H9 (cell line): ENCODE measurements around the gene PJVK. TPM values are rescaled to one million over a fixed set of nuclear protein-coding genes. Genes with fewer than 3 reads are reported as not detected.

ENCODE experiments used
- DNase-seq: peaks from one replicate; pipeline ENCODE4 v3.0.0-alpha.2; 2017
- H2AFZ ChIP-seq: one replicate; pipeline ENCODE4 v1.6.1; 2013; ENCODE audit warnings: mild to moderate bottlenecking, low read length, control low read depth, moderate library complexity
- H2AK5ac ChIP-seq: 2 replicates; pipeline ENCODE4 v1.6.1; 2013; ENCODE audit warnings: low read length, control low read depth, mixed read lengths; ENCODE audit not compliant: insufficient read length
- H2BK120ac ChIP-seq: one replicate; pipeline ENCODE4 v1.6.1; 2013; ENCODE audit warnings: low read depth, mild to moderate bottlenecking, low read length, control low read depth, inconsistent platforms; ENCODE audit not compliant: poor library complexity, severe bottlenecking
- H2BK12ac ChIP-seq: 2 replicates; pipeline ENCODE4 v1.6.1; 2013; ENCODE audit warnings: low read length, control low read depth, mixed read lengths, low read depth; ENCODE audit not compliant: insufficient read length
- H2BK15ac ChIP-seq: 2 replicates; pipeline ENCODE4 v1.6.1; 2013; ENCODE audit warnings: low read depth, low read length, control low read depth
- H2BK20ac ChIP-seq: one replicate; pipeline ENCODE4 v1.6.1; 2013; ENCODE audit warnings: low read depth, mild to moderate bottlenecking, low read length, control low read depth, inconsistent platforms; ENCODE audit not compliant: poor library complexity, severe bottlenecking
- H2BK5ac ChIP-seq: 2 replicates; pipeline ENCODE4 v1.6.1; 2013; ENCODE audit warnings: low read length, control low read depth, mixed read lengths; ENCODE audit not compliant: insufficient read length
- H3K14ac ChIP-seq: 2 replicates; pipeline ENCODE4 v1.6.1; 2013; ENCODE audit warnings: low read length, control low read depth; ENCODE audit not compliant: insufficient read depth
- H3K18ac ChIP-seq: 2 replicates; pipeline ENCODE4 v1.6.1; 2013; ENCODE audit warnings: low read depth, mild to moderate bottlenecking, mixed read lengths, low read length, control low read depth; ENCODE audit not compliant: insufficient read length
- H3K23ac ChIP-seq: 2 replicates; pipeline ENCODE4 v1.6.1; 2013; ENCODE audit warnings: low read length, control low read depth, mixed read lengths, low read depth; ENCODE audit not compliant: insufficient read length
- H3K23me2 ChIP-seq: 2 replicates; pipeline ENCODE4 v1.6.1; 2013; ENCODE audit warnings: low read depth, mild to moderate bottlenecking, mixed read lengths, low read length, control low read depth; ENCODE audit not compliant: insufficient read length, poor library complexity, severe bottlenecking
- H3K27ac ChIP-seq: 2 replicates; pipeline ENCODE4 v1.5.1; 2013; ENCODE audit warnings: low read length, control low read depth, mixed read lengths, low read depth; ENCODE audit not compliant: insufficient read length
- H3K27me3 ChIP-seq: 2 replicates; pipeline ENCODE4 v1.6.1; 2013; ENCODE audit warnings: low read length, control low read depth, inconsistent platforms; ENCODE audit not compliant: insufficient read depth
- H3K4ac ChIP-seq: 2 replicates; pipeline ENCODE4 v1.6.1; 2013; ENCODE audit warnings: low read depth, mild to moderate bottlenecking, control low read depth, inconsistent platforms, low read length, moderate library complexity
- H3K4me1 ChIP-seq: 2 replicates; pipeline ENCODE4 v1.6.1; 2013; ENCODE audit warnings: low read length, control low read depth, inconsistent platforms; ENCODE audit not compliant: insufficient read depth
- H3K4me2 ChIP-seq: 2 replicates; pipeline ENCODE4 v1.6.1; 2013; ENCODE audit warnings: low read length, control low read depth, mixed read lengths; ENCODE audit not compliant: insufficient read length, insufficient read depth
- H3K56ac ChIP-seq: 2 replicates; pipeline ENCODE4 v1.6.1; 2013; ENCODE audit warnings: low read depth, mild to moderate bottlenecking, mixed read lengths, low read length, control low read depth; ENCODE audit not compliant: insufficient read length
- H3K79me1 ChIP-seq: 2 replicates; pipeline ENCODE4 v1.6.1; 2013; ENCODE audit warnings: low read depth, mild to moderate bottlenecking, moderate library complexity, low read length, control low read depth, inconsistent platforms; ENCODE audit not compliant: insufficient read depth, poor library complexity, severe bottlenecking
- H3K79me2 ChIP-seq: 2 replicates; pipeline ENCODE4 v1.6.1; 2013; ENCODE audit warnings: low read length, control low read depth, inconsistent platforms; ENCODE audit not compliant: insufficient read depth
- H3K9ac ChIP-seq: 2 replicates; pipeline ENCODE4 v1.6.1; 2013; ENCODE audit warnings: low read length, control low read depth, mixed read lengths; ENCODE audit not compliant: insufficient read length; ENCODE audit errors: extremely low read depth
- H3K9me3 ChIP-seq: one replicate; pipeline ENCODE4 v1.6.1; 2013; ENCODE audit warnings: low read depth, low read length, inconsistent platforms; ENCODE audit not compliant: control insufficient read depth
- H3T11ph ChIP-seq: one replicate; pipeline ENCODE4 v1.6.1; 2013; ENCODE audit warnings: mild to moderate bottlenecking, low read length, control low read depth, inconsistent platforms
- H4K20me1 ChIP-seq: one replicate; pipeline ENCODE4 v1.6.1; 2013; ENCODE audit not compliant: control insufficient read depth, insufficient read length, insufficient read depth
- H4K5ac ChIP-seq: 2 replicates; pipeline ENCODE4 v1.6.1; 2013; ENCODE audit warnings: low read depth, mild to moderate bottlenecking, mixed read lengths, low read length, control low read depth; ENCODE audit not compliant: insufficient read length
- H4K8ac ChIP-seq: replicated peaks from 2 replicates; pipeline ENCODE4 v1.6.1; 2013; ENCODE audit warnings: low read length, control low read depth, mixed read lengths, low read depth; ENCODE audit not compliant: insufficient read length
- H4K91ac ChIP-seq: 2 replicates; pipeline ENCODE4 v1.6.1; 2013; ENCODE audit warnings: low read depth, mild to moderate bottlenecking, moderate library complexity, mixed read lengths, low read length, control low read depth; ENCODE audit not compliant: insufficient read length
- H3K27ac Mint-ChIP-seq, 3 experiments: 2 replicates in 2 of 3; 3 replicates in 1 of 3; pipeline ENCODE4 v1.8.0; 2020 to 2021; ENCODE audit warnings: mixed read lengths in 3 of 3, mild to moderate bottlenecking in 1 of 3, moderate library complexity in 1 of 3
- H3K27me3 Mint-ChIP-seq: 2 replicates; pipeline ENCODE4 v1.8.0; 2021; ENCODE audit warnings: low read depth, mild to moderate bottlenecking, moderate library complexity, mixed read lengths
- H3K36me3 Mint-ChIP-seq, 3 experiments: 2 replicates in 2 of 3; 3 replicates in 1 of 3; pipeline ENCODE4 v1.8.0; 2020 to 2021; ENCODE audit warnings: low read depth in 3 of 3, mixed read lengths in 3 of 3; ENCODE audit not compliant: insufficient read depth in 1 of 3
- H3K4me1 Mint-ChIP-seq, 2 experiments: 2 replicates each; pipeline ENCODE4 v1.8.0; 2020; ENCODE audit warnings: mixed read lengths in 2 of 2
- H3K4me3 Mint-ChIP-seq, 2 experiments: 2 replicates in 1 of 2; 3 replicates in 1 of 2; pipeline ENCODE4 v1.8.0; 2020 to 2021; ENCODE audit warnings: mild to moderate bottlenecking in 2 of 2, mixed read lengths in 2 of 2, moderate library complexity in 1 of 2
- H3K9me3 Mint-ChIP-seq, 2 experiments: 2 replicates in 1 of 2; 3 replicates in 1 of 2; pipeline ENCODE4 v1.8.0; 2020; ENCODE audit warnings: mild to moderate bottlenecking in 2 of 2, mixed read lengths in 2 of 2, moderate library complexity in 1 of 2
- WGBS: extraction: QIAGEN DNeasy Blood & Tissue Kit; methylation state at CpG from one replicate; pipeline ENCODE4 v1.1.7; 2013; ENCODE audit warnings: missing lambda C conversion rate, low lambda C conversion rate, mixed read lengths; ENCODE audit not compliant: insufficient read length; ENCODE audit errors: extremely low coverage; 5-methylcytosine and 5-hydroxymethylcytosine counted together
- total RNA-seq: library from RNA; stranded (reverse); gene quantifications from 2 replicates; pipeline ENCODE4 v1.2.1, GENCODE V29; 2021
- TF ChIP-seq, protein P1 (sequence below): fragments of 200-600 bp; sonication (generic); conservative IDR thresholded peaks from 3 replicates; pipeline ENCODE4 v1.8.0; 2021; ENCODE audit warnings: antibody characterized with exemption, mild to moderate bottlenecking

Gene PJVK
- total RNA-seq, 1 experiment from 2014 or later, result 4.7 TPM

GRCh38 chr2:178452334-178452733, 1.2 kb downstream of the PJVK start:
- peak overlapping the region; percentile 67 to 89; a peak in 3 of 5 replicates for H3K4me3 Mint-ChIP-seq
- Histone ChIP-seq H3K27ac (no peak overlapping the region), H3K4me1 (no peaks in the 10 kb centered on the region), H3K9me3 (no peaks in the 10 kb centered on the region), H3K9ac (no peak overlapping the region), H2AFZ (no peak overlapping the region), H2BK20ac (no peak overlapping the region), H3K56ac (no peak overlapping the region), H2BK5ac (no peak overlapping the region), H2BK12ac (no peak overlapping the region), H4K8ac (no peak overlapping the region), H3K27me3 (no peaks in the 10 kb centered on the region), H3K23ac (no peak overlapping the region), H3K18ac (no peak overlapping the region), H3K79me2 (peaks cover 6% of the 10 kb centered on the region; the same call in 1 of the 2 replicates), H3K4me2 (no peak overlapping the region), H3K23me2 (peaks cover 9% of the 10 kb centered on the region), H2AK5ac (no peak overlapping the region), H3K79me1 (no peaks in the 10 kb centered on the region), H4K5ac (no peak overlapping the region), H4K91ac (no peak overlapping the region), H2BK15ac (no peak overlapping the region), H3K14ac (no peak overlapping the region), H3T11ph (no peak overlapping the region), H3K4ac (no peak overlapping the region), H4K20me1 (no peaks in the 10 kb centered on the region), H2BK120ac (no peak overlapping the region)
- TF ChIP-seq, protein P1, sequence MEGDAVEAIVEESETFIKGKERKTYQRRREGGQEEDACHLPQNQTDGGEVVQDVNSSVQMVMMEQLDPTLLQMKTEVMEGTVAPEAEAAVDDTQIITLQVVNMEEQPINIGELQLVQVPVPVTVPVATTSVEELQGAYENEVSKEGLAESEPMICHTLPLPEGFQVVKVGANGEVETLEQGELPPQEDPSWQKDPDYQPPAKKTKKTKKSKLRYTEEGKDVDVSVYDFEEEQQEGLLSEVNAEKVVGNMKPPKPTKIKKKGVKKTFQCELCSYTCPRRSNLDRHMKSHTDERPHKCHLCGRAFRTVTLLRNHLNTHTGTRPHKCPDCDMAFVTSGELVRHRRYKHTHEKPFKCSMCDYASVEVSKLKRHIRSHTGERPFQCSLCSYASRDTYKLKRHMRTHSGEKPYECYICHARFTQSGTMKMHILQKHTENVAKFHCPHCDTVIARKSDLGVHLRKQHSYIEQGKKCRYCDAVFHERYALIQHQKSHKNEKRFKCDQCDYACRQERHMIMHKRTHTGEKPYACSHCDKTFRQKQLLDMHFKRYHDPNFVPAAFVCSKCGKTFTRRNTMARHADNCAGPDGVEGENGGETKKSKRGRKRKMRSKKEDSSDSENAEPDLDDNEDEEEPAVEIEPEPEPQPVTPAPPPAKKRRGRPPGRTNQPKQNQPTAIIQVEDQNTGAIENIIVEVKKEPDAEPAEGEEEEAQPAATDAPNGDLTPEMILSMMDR, result no peak
- H3K27me3 Mint-ChIP-seq, result no peaks in the 10 kb centered on the region
- H3K9me3 Mint-ChIP-seq, result no peaks in the 10 kb centered on the region
- H3K4me1 Mint-ChIP-seq, result peaks cover 19 to 22% of the 10 kb centered on the region in 2 experiments
- DNase-seq, result no peak
- 0 out of 7 replicates have a peak overlapping the region, but pooled peaks of 1 of the 3 experiments have one; percentile 51 for H3K27ac Mint-ChIP-seq
- peaks cover 14 to 20% (median 17%) of the 10 kb centered on the region in 3 experiments; a peak in 5 of 7 replicates for H3K36me3 Mint-ChIP-seq
- no CpG with 5 or more reads among the region's 2 CpGs for WGBS
